Pulmonary artery endothelial cell (primary cell): ENCODE measurements around the gene TRIM41. TPM values are rescaled to one million over a fixed set of nuclear protein-coding genes. Genes with fewer than 3 reads are reported as not detected.
"Not testable (repeated sequence)": the region's sequence is repeated elsewhere in the genome, so short reads cannot be mapped to it uniquely, and the experiment has no call there.

Experiments
- DNase-seq: peaks from one replicate; pipeline ENCODE4 v3.0.0-alpha.2; 2011; ENCODE audit warnings: low read depth, low spot score
- total RNA-seq: library from RNA; depleted of rRNA; stranded (reverse); fragments of >200 nt; gene quantifications from 2 replicates; pipeline ENCODE4 v1.2.3, GENCODE V29; 2014

The TRIM41 gene
- total RNA-seq, 1 donor from 2014 or later, result 10.9 TPM

GRCh38 chr5:181283841-181284755, 61.0 kb downstream of the TRIM41 start:
- not testable (repeated sequence) for DNase-seq

Other genes with a start within 250 kb of the TRIM41 start
- not detected in 2 replicates for gene BTNL3, start 234.4 kb upstream of the TRIM41 start, total RNA-seq
- 0.04 and 0.07 TPM in 2 replicates for gene BTNL9, start 183.0 kb upstream of the TRIM41 start, total RNA-seq
- gene OR2V1, start 92.1 kb upstream of the TRIM41 start, total RNA-seq, result not detected in 2 replicates
- gene OR2V2, start 75.7 kb upstream of the TRIM41 start, total RNA-seq, result not detected in 2 replicates
- gene TRIM7, start 18.1 kb upstream of the TRIM41 start, total RNA-seq, result 15.5 and 16.9 TPM in 2 replicates
- 5,736 and 8,367 TPM in 2 replicates for gene RACK1, start 20.6 kb downstream of the TRIM41 start, total RNA-seq
- 4.2 and 8.0 TPM in 2 replicates for gene TRIM52, start 37.9 kb downstream of the TRIM41 start, total RNA-seq
- gene OR4F3, start 144.0 kb downstream of the TRIM41 start, total RNA-seq, result not detected in 2 replicates